ENCODE results near the gene MYD88. TPM values are rescaled to one million over a fixed set of nuclear protein-coding genes. Genes with fewer than 3 reads are reported as not detected.

MYD88 gene
- polyA plus RNA-seq, 1 donor (not counting 4 experiments of a cell fraction or from before 2014, with no cell fraction given): 44.0 TPM

DNA sequence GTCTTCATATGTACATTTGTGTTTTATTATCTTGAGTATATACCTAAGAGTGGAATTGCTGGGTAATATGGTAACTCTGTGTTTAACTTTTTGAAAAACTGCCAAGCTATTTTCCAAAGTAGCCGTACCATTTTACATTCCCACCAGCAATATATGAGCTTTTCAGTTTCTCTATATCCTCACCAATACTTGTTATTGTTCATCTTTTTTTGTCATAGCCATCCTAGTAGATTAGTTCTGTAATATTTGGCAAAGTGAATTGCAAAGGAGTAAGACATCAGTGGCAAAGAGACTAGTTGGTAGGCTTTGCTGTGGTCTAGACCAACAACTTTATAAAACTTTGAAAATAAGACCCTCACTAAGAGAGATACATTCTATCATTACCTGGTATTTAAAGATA is 48.3 kb downstream of the MYD88 start:
- Histone ChIP-seq H3K9me1 (ENCODE audit: control insufficient read depth, extremely low read depth, insufficient read depth, low read length) (no peaks in the 10 kb centered on the region), H3K9ac (ENCODE audit: control insufficient read depth, extremely low read depth, insufficient read depth, low read length) (no peak overlapping the region), H2AFZ (ENCODE audit: control insufficient read depth, low read length) (no peak overlapping the region), H4K20me1 (ENCODE audit: control insufficient read depth, extremely low read depth, insufficient read depth, low read length) (no peaks in the 10 kb centered on the region), H3K27ac (ENCODE audit: control insufficient read depth, insufficient read depth, low read length) (no peak overlapping the region), H3K79me2 (ENCODE audit: control insufficient read depth, insufficient read depth, low read length) (peaks cover 70% of the 10 kb centered on the region), H3K4me1 (ENCODE audit: control insufficient read depth, extremely low read depth, insufficient read depth, low read length) (peaks cover 35% of the 10 kb centered on the region), H3K27me3 (ENCODE audit: control insufficient read depth, extremely low read depth, insufficient read depth, low read length) (no peaks in the 10 kb centered on the region), H3K4me3 (ENCODE audit: control insufficient read depth in 2 of 3, extremely low read depth in 1 of 3, insufficient read depth in 2 of 3, low read depth in 1 of 3, low read length in 3 of 3) (no peak overlapping the region), H3K9me3 (ENCODE audit: control insufficient read depth, low read depth, low read length) (peaks cover 6% of the 10 kb centered on the region), H3K4me2 (ENCODE audit: control insufficient read depth, extremely low read depth, insufficient read depth, low read depth, low read length) (no peak overlapping the region), H3K36me3 (ENCODE audit: control insufficient read depth in 2 of 2, extremely low read depth in 1 of 2, insufficient read depth in 2 of 2, low read length in 2 of 2) (peaks cover 5 to 43% of the 10 kb centered on the region in 2 experiments)
- FAIRE-seq (no peak), DNase-seq (ENCODE audit: low read depth, low spot score) (no peak)
- TF ChIP-seq EZH2 (IDR thresholded peaks at IDR 0.05; ENCODE audit: low read length): no peak
- TF ChIP-seq, protein P1, sequence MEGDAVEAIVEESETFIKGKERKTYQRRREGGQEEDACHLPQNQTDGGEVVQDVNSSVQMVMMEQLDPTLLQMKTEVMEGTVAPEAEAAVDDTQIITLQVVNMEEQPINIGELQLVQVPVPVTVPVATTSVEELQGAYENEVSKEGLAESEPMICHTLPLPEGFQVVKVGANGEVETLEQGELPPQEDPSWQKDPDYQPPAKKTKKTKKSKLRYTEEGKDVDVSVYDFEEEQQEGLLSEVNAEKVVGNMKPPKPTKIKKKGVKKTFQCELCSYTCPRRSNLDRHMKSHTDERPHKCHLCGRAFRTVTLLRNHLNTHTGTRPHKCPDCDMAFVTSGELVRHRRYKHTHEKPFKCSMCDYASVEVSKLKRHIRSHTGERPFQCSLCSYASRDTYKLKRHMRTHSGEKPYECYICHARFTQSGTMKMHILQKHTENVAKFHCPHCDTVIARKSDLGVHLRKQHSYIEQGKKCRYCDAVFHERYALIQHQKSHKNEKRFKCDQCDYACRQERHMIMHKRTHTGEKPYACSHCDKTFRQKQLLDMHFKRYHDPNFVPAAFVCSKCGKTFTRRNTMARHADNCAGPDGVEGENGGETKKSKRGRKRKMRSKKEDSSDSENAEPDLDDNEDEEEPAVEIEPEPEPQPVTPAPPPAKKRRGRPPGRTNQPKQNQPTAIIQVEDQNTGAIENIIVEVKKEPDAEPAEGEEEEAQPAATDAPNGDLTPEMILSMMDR (optimal IDR thresholded peaks at IDR 0.05 in 1 of 3, IDR thresholded peaks at IDR 0.05 in 1 of 3, conservative IDR thresholded peaks at IDR 0.05 in 1 of 3; ENCODE audit: extremely low read depth in 1 of 3, insufficient read depth in 2 of 3, low read length in 3 of 3): no peak
- dilution Hi-C loops (cut with MboI; ENCODE audit: extremely low pct_ligation_motif_present, low sequenced_read_pairs): no loop called here

DNA sequence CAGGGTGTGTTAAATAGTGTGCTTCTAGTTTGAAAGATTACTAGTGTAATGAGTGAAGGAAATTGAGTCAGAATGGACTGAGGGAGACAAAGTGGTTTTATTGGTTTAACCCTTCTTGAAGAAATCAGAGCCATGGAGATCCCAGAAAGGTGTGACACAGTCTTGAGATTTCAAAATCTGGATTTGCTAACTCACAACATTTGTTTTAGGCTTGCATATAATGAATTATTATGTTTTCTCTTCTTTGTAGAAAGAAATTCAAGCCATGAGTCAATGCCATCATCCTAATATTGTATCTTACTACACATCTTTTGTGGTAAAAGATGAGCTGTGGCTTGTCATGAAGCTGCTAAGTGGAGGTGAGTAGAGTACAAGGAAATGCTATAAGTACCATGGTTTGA is 52.0 kb downstream of the MYD88 start:
- peak overlapping the region; percentile 37 for H3K27ac ChIP-seq (ENCODE audit: control insufficient read depth, insufficient read depth, low read length)
- no peaks in the 10 kb centered on the region for H3K27me3 ChIP-seq (ENCODE audit: control insufficient read depth, extremely low read depth, insufficient read depth, low read length)
- H3K4me3 ChIP-seq (ENCODE audit: control insufficient read depth in 2 of 3, extremely low read depth in 1 of 3, insufficient read depth in 2 of 3, low read depth in 1 of 3, low read length in 3 of 3): no peak overlapping the region
- FAIRE-seq (peak; percentile 88), DNase-seq (ENCODE audit: low read depth, low spot score) (no peak)
- H3K4me2 ChIP-seq (ENCODE audit: control insufficient read depth, extremely low read depth, insufficient read depth, low read depth, low read length): peak overlapping the region; percentile 18
- TF ChIP-seq, protein P1 (optimal IDR thresholded peaks at IDR 0.05 in 1 of 3, IDR thresholded peaks at IDR 0.05 in 1 of 3, conservative IDR thresholded peaks at IDR 0.05 in 1 of 3; ENCODE audit: extremely low read depth in 1 of 3, insufficient read depth in 2 of 3, low read length in 3 of 3): no peak
- no peak for TF ChIP-seq EZH2 (IDR thresholded peaks at IDR 0.05; ENCODE audit: low read length)
- H2AFZ ChIP-seq (ENCODE audit: control insufficient read depth, low read length): no peak overlapping the region
- dilution Hi-C loops (cut with MboI; ENCODE audit: extremely low pct_ligation_motif_present, low sequenced_read_pairs): no loop called here
- H3K9ac ChIP-seq (ENCODE audit: control insufficient read depth, extremely low read depth, insufficient read depth, low read length): no peak overlapping the region
- peaks cover 80% of the 10 kb centered on the region for H3K79me2 ChIP-seq (ENCODE audit: control insufficient read depth, insufficient read depth, low read length)
- H4K20me1 ChIP-seq (ENCODE audit: control insufficient read depth, extremely low read depth, insufficient read depth, low read length): no peaks in the 10 kb centered on the region
- H3K4me1 ChIP-seq (ENCODE audit: control insufficient read depth, extremely low read depth, insufficient read depth, low read length): peaks cover 35% of the 10 kb centered on the region
- H3K36me3 ChIP-seq (ENCODE audit: control insufficient read depth in 2 of 2, extremely low read depth in 1 of 2, insufficient read depth in 2 of 2, low read length in 2 of 2): peaks cover 2 to 28% of the 10 kb centered on the region in 2 experiments
- no peaks in the 10 kb centered on the region for H3K9me1 ChIP-seq (ENCODE audit: control insufficient read depth, extremely low read depth, insufficient read depth, low read length)
- H3K9me3 ChIP-seq (ENCODE audit: control insufficient read depth, low read depth, low read length): peaks cover under 1% of the 10 kb centered on the region

Small RNA genes within 50 kb of the gene (small RNA-seq; reads per million reads assigned to genes)
- 0 reads per million in 3 experiments for gene RF00019 (ENCODE audit: insufficient read length in 3 of 3, low read depth in 3 of 3, low replicate concordance in 1 of 3)

Other genes starting within 250 kb of the MYD88 start
- gene VILL, start 147.9 kb upstream of the MYD88 start, polyA plus RNA-seq: 2.1 to 2.8 TPM (median 2.1 TPM) in 3 replicates
- 22.0 to 36.1 TPM (median 26.0 TPM) in 3 replicates for gene PLCD1, start 109.0 kb upstream of the MYD88 start, polyA plus RNA-seq
- gene DLEC1, start 99.5 kb upstream of the MYD88 start, polyA plus RNA-seq: 0.01 to 0.02 TPM in 2 of 3 replicates, not detected in the other
- 81.4 to 125 TPM (median 85.3 TPM) in 3 replicates for gene ACAA1, start 1.5 kb upstream of the MYD88 start, polyA plus RNA-seq
- 60.8 to 77.0 TPM (median 61.9 TPM) in 3 replicates for gene OXSR1, start 26.9 kb downstream of the MYD88 start, polyA plus RNA-seq
- gene SLC22A13, start 127.2 kb downstream of the MYD88 start, polyA plus RNA-seq: 0.09 to 0.54 TPM (median 0.25 TPM) in 3 replicates
- 0.08 to 0.37 TPM (median 0.20 TPM) in 3 replicates for gene SLC22A14, start 143.6 kb downstream of the MYD88 start, polyA plus RNA-seq
- gene XYLB, start 208.1 kb downstream of the MYD88 start, polyA plus RNA-seq: 1.1 to 1.8 TPM (median 1.8 TPM) in 3 replicates